Measurements from ENCODE around the gene PTPRS. TPM values are rescaled to one million over a fixed set of nuclear protein-coding genes. Genes with fewer than 3 reads are reported as not detected.

PTPRS gene
- total RNA-seq, 1 donor from 2014 or later: 39.3 TPM

GRCh38 chr19:5316138-5316537 is 24.5 kb downstream of the PTPRS start:
- no peak for ATAC-seq
- intact Hi-C loops (cut with micrococcal nuclease): no loop called here
- DNase-seq: no peak

GRCh38 chr19:5314907-5315298 is 25.7 kb downstream of the PTPRS start:
- DNase-seq (no peak), ATAC-seq (no peak)
- intact Hi-C loops (cut with micrococcal nuclease): no loop called here

- ATAC-seq (no peak), DNase-seq (no peak)
- intact Hi-C loops (cut with micrococcal nuclease): no loop called here
Measured at GRCh38 chr19:5314012-5314906, 26.4 kb downstream of the PTPRS start.

GRCh38 chr19:5313307-5313706 is 27.3 kb downstream of the PTPRS start:
- ATAC-seq (no peak), DNase-seq (no peak)
- intact Hi-C loops (cut with micrococcal nuclease): no loop called here

- DNase-seq (no peak), ATAC-seq (no peak)
- intact Hi-C loops (cut with micrococcal nuclease): no loop called here
Measured at GRCh38 chr19:5312058-5312457, 28.6 kb downstream of the PTPRS start.

GRCh38 chr19:5309438-5310204 is 31.0 kb downstream of the PTPRS start:
- ATAC-seq (peak; percentile 14), DNase-seq (no peak)
- intact Hi-C loops (cut with micrococcal nuclease): no loop called here

- intact Hi-C loops (cut with micrococcal nuclease): no loop called here
- ATAC-seq (peak; percentile 88), DNase-seq (peak; percentile 67)
Measured at GRCh38 chr19:5308451-5309437, 31.9 kb downstream of the PTPRS start.

- no peak for DNase-seq
- no peak for ATAC-seq
- intact Hi-C loops (cut with micrococcal nuclease): no loop called here
Measured at GRCh38 chr19:5307655-5308054, 33.0 kb downstream of the PTPRS start.

- ATAC-seq (no peak), DNase-seq (no peak)
- intact Hi-C loops (cut with micrococcal nuclease): no loop called here
Measured at GRCh38 chr19:5305163-5305562, 35.4 kb downstream of the PTPRS start.

- intact Hi-C loops (cut with micrococcal nuclease): no loop called here
- DNase-seq (no peak), ATAC-seq (no peak)
Measured at GRCh38 chr19:5304486-5304885, 36.1 kb downstream of the PTPRS start.

GRCh38 chr19:5303208-5303607 is 37.4 kb downstream of the PTPRS start:
- intact Hi-C loops (cut with micrococcal nuclease): no loop called here
- DNase-seq: no peak
- no peak for ATAC-seq

- ATAC-seq (no peak), DNase-seq (no peak)
- intact Hi-C loops (cut with micrococcal nuclease): no loop called here
Measured at GRCh38 chr19:5302396-5302795, 38.2 kb downstream of the PTPRS start.

- intact Hi-C loops (cut with micrococcal nuclease): no loop called here
Measured at GRCh38 chr19:5299137-5299536, 41.5 kb downstream of the PTPRS start.

GRCh38 chr19:5298471-5298901 is 42.1 kb downstream of the PTPRS start:
- DNase-seq: no peak
- intact Hi-C loops (cut with micrococcal nuclease): no loop called here
- no peak for ATAC-seq

More at GRCh38 chr19:5299137-5299536, 41.5 kb downstream of the PTPRS start:
- DNase-seq: no peak
- no peak for ATAC-seq

- intact Hi-C loops (cut with micrococcal nuclease): no loop called here
- no peak for DNase-seq
- ATAC-seq: no peak
Measured at GRCh38 chr19:5297272-5297669, 43.3 kb downstream of the PTPRS start.

GRCh38 chr19:5296457-5297271 is 43.9 kb downstream of the PTPRS start:
- intact Hi-C loops (cut with micrococcal nuclease): no loop called here
- DNase-seq: no peak
- ATAC-seq: no peak

GRCh38 chr19:5296021-5296420 is 44.6 kb downstream of the PTPRS start:
- intact Hi-C loops (cut with micrococcal nuclease): no loop called here
- no peak for DNase-seq
- ATAC-seq: no peak

- intact Hi-C loops (cut with micrococcal nuclease): no loop called here
- no peak for DNase-seq
- ATAC-seq: no peak
Measured at GRCh38 chr19:5294403-5295160, 46.0 kb downstream of the PTPRS start.

All from left ventricle myocardium superior (tissue), 1 donor.